Stimulated activated CD4-positive, alpha-beta T cell treated with anti-CD3 and anti-CD28 coated beads, Interleukin-15, amount 100 ng/mL, for 48 hours (primary cell): ENCODE results near the gene RCOR1.

Experiments
- DNase-seq, 2 donors: peaks; one replicate each; pipeline ENCODE4 v3.0.0-alpha.2; 2020; ENCODE audit warnings: low read depth in 2 of 2

RCOR1 gene

DNA sequence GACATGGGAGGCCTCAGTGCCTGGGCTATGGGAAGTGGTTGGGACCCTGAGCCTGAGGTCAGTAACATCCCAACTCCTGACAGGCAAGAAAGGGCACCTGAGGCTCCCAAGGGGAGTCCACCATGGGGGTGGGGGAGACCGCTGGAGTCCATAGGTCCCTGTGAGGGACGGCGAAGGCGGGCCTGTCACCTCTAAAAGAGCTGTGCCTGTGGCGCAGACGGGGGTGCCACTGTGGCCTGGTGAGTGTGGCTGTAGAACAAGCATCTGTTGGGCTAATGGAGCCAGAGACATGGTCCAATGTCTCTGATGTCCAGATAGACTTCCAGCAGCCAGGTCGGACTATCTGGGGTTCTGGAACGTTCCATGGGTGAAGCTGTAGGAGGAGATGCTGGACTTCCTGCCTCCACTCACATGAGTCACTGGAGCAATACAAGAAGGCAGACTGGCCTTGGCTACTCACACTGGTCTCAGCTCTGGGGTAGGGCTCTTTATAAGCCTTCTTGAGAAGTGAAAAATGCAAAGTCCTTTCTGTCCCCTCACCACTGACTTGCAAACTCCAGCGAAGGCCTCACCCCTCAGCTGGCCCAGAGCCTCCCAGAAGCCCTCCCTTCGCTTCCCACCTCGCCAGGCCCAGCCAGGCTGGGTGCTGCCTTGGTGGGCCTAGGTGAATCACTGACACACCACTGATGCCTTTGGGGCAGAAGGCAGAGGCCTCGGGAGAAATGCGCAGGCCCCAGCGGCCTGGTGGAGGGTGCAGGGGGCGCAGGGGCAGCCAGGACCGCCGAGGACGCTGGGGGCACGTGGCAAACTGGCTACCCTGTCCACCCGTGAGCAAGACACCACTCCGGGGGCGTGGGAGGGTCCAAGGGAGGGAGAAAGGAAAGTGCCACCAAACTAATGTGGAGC, 183.7 kb downstream of the RCOR1 start:
- no peak for DNase-seq

DNA sequence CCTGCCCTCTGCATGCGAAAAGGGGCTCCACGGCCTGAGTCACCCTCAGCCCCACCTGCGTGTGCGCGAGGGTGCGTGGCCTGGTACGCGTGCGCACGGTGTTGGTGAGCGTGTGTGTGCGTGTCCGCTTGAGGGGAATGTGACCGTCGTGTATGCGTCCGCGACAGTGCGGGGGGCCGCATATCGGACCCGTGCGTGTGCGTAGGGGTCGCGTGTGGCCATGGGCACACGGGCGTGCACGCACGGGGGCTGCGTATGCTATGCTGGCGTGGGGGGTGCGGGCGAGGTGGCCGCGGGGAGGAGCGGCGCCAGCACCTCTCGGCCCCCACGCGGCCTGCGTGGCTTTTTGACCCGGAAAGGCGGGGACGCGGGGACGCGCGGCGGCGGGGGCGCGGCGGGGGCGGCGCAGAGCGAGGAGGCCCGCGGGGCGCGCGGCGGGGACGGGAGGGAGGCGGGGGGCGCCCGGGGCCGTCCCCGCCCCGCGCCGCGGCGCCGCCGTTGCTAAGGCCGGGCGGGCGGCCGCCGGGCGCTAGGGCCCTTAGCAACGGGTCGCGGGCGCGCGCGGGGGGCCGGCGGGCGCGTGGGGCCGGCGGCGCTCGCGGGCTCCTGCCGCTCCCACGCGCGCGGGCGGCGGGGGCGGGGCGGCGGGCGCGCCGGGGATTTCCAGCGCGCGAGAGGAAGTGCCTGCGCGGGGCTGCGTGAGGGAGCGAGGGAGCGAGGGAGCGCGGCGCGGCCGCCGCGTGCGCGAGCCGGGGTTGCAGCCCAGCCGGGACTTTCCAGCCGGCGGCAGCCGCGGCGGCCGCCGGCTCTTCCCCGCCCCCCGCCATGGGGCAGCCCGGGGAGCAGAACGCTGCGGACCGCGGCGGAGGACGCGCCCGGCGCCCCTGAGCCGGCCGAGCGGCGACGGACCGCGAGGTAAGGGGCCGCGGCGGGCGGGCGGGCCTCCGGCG, 184.6 kb downstream of the RCOR1 start, which contains the start of gene TRAF3:
TRAF3 (plus strand) TSS at position 689 of the 950 bp plus-strand sequence. CDS start 92,753 bp downstream, outside the sequence.
- peak; percentile 60 to 70 for DNase-seq

- no peak for DNase-seq
Measured at GRCh38 chr14:102777711-102778337, 185.4 kb downstream of the RCOR1 start.

- no peak for DNase-seq
Measured at GRCh38 chr14:102778338-102779083, 186.1 kb downstream of the RCOR1 start.

- no peak for DNase-seq
Measured at GRCh38 chr14:102779084-102779462, 186.6 kb downstream of the RCOR1 start.

DNA sequence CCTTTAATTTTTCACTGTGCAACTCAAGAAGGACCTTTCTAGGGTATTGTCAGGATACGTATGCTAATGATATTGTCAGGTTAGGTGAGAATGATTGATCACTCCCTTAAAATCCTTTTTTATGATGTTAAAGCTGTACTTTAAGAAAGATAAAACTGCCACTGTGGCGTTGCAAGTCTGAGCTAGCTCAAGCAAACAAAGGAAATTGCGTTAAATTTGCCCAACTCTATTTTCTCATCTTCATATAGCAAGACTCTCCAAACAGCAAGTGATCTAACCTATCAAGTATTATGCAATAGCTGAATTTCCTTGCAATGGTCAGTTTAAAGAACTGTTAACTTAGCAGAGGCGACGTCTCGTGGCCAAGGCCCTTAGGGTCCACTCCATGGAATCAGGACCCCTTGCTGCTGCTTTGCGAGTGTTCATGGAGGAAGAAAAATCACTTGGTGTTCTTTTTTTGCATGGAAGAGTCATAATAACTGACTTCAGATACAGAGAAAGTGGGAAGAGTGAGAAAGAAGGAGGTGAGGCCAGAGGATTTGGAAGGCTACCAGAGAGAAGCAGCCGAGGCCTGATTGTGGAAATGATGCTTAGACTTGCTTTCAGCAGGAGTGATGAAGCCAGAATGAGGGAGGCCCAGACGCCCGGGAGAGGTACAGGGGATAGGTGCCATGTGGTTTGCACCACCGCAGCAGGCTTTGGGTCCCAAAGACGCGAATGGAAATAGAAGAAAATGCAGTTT, 187.3 kb downstream of the RCOR1 start:
- DNase-seq: no peak
